ENCODE results near the gene SULF2. TPM values are rescaled to one million over a fixed set of nuclear protein-coding genes. Genes with fewer than 3 reads are reported as not detected.

The SULF2 gene
- total RNA-seq, 1 experiment from 2014 or later = 495 TPM

- Histone ChIP-seq H3K9me2 (ENCODE audit: insufficient read depth) (no peaks in the 10 kb centered on the region), H3K4me2 (no peak overlapping the region), H3K27me3 (ENCODE audit: insufficient read depth, low read depth) (no peaks in the 10 kb centered on the region), H3K4me1 (replicated peaks; ENCODE audit: insufficient read depth) (no peaks in the 10 kb centered on the region), H3F3A (ENCODE audit: insufficient read depth, low read depth) (peaks cover 79% of the 10 kb centered on the region), H4K20me1 (ENCODE audit: insufficient read depth) (peaks cover 77% of the 10 kb centered on the region), H3K9me3 (ENCODE audit: insufficient read depth, low read depth) (no peaks in the 10 kb centered on the region), H3K4me3 (no peak overlapping the region), H3K27ac (no peak overlapping the region), H2AFZ (no peak overlapping the region), H3K36me3 (ENCODE audit: low read depth) (peaks cover 81% of the 10 kb centered on the region), H3K79me2 (ENCODE audit: low read depth) (peaks cover 30% of the 10 kb centered on the region)
- DNase-seq = peak in 1 of 2 experiments; percentile 19
- TF ChIP-seq CTCF (conservative IDR thresholded peaks at IDR 0.05) (no peak), EZH2 (IDR thresholded peaks at IDR 0.05; ENCODE audit: low read depth) (no peak)
- POLR2A ChIA-PET (ENCODE audit: unreplicated experiment) = no interaction called here
- CTCF ChIA-PET = no interaction called here
- intact Hi-C loops (cut with micrococcal nuclease; ENCODE audit: unreplicated experiment) = no loop called here
- BruUV-seq (replicated peaks) = no TSS peak
Measured at GRCh38 chr20:47686545-47686944, 98.7 kb downstream of the SULF2 start.

DNA sequence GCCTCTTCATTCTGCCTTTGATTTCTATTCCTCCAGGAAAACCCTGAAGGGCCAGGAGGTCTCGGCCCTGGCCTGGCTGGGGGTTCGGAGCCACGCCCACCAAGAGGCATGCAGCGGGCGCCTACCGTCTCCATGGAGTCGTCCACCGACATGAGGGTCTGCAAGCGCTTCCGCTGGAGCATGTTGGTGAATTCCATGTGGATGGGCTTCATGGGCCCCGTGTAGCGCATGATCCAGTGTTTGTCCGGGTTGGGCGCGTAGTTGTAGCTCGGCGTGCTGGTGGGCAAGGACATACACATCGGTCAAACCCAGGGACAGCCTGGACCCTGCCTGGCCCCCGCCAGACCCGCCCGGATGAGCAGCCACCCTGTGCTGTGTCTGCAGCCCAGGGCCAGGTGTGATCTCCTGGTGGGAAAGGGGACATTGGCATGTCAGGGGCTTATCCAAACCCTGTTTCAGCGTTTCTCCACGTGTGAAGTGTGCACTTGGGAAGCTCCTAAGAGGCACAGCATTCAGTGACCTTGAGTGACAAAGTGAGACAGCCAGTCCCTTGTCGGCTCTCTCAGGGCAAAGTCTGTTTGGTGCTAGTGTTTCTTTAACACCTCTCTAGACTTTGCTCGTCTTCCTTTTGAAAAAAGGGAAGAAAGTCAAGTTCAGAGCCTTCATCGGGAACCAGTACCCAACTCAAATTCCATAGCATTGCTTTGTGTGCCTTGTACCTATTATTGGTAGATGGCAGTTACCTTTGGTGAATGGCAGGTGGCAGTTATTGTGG is 100.8 kb downstream of the SULF2 start:
- peaks cover 82% of the 10 kb centered on the region for H3F3A ChIP-seq (ENCODE audit: insufficient read depth, low read depth)
- H3K9me3 ChIP-seq (ENCODE audit: insufficient read depth, low read depth) = no peaks in the 10 kb centered on the region
- H3K79me2 ChIP-seq (ENCODE audit: low read depth) = peaks cover 12% of the 10 kb centered on the region
- no peak overlapping the region for H2AFZ ChIP-seq
- no peak for TF ChIP-seq CTCF (conservative IDR thresholded peaks at IDR 0.05)
- no peaks in the 10 kb centered on the region for H3K27me3 ChIP-seq (ENCODE audit: insufficient read depth, low read depth)
- intact Hi-C loops (cut with micrococcal nuclease; ENCODE audit: unreplicated experiment) = no loop called here
- no peak for DNase-seq
- H3K4me2 ChIP-seq = no peak overlapping the region
- H3K9me2 ChIP-seq (ENCODE audit: insufficient read depth) = no peaks in the 10 kb centered on the region
- H3K4me3 ChIP-seq = no peak overlapping the region
- ChIA-PET POLR2A (ENCODE audit: unreplicated experiment) (no interaction called here), CTCF (no interaction called here)
- H3K27ac ChIP-seq = no peak overlapping the region
- H3K36me3 ChIP-seq (ENCODE audit: low read depth) = peaks cover 73% of the 10 kb centered on the region
- BruUV-seq (replicated peaks) = no TSS peak
- peaks cover 70% of the 10 kb centered on the region for H4K20me1 ChIP-seq (ENCODE audit: insufficient read depth)
- no peaks in the 10 kb centered on the region for H3K4me1 ChIP-seq (replicated peaks; ENCODE audit: insufficient read depth)

- Histone ChIP-seq H3K79me2 (ENCODE audit: low read depth) (peaks cover 7% of the 10 kb centered on the region; the same call in 1 of the 2 replicates), H3K4me2 (no peak overlapping the region), H3F3A (ENCODE audit: insufficient read depth, low read depth) (peaks cover 84% of the 10 kb centered on the region), H3K27ac (no peak overlapping the region), H2AFZ (no peak overlapping the region), H3K4me3 (no peak overlapping the region), H3K36me3 (ENCODE audit: low read depth) (peaks cover 74% of the 10 kb centered on the region), H3K9me3 (ENCODE audit: insufficient read depth, low read depth) (no peaks in the 10 kb centered on the region), H3K27me3 (ENCODE audit: insufficient read depth, low read depth) (no peaks in the 10 kb centered on the region), H4K20me1 (ENCODE audit: insufficient read depth) (peaks cover 63% of the 10 kb centered on the region), H3K4me1 (replicated peaks; ENCODE audit: insufficient read depth) (no peaks in the 10 kb centered on the region), H3K9me2 (ENCODE audit: insufficient read depth) (no peaks in the 10 kb centered on the region)
- no peak for DNase-seq
- ChIA-PET CTCF (no interaction called here), POLR2A (ENCODE audit: unreplicated experiment) (no interaction called here)
- intact Hi-C loops (cut with micrococcal nuclease; ENCODE audit: unreplicated experiment) = no loop called here
- no peak for TF ChIP-seq EZH2 (IDR thresholded peaks at IDR 0.05; ENCODE audit: low read depth)
- no peak for TF ChIP-seq CTCF (conservative IDR thresholded peaks at IDR 0.05)
- BruUV-seq (replicated peaks) = no TSS peak
Measured at GRCh38 chr20:47682916-47683315, 102.4 kb downstream of the SULF2 start.

All from PC-9 (cell line).